ENCODE data around the gene RELT. TPM values are rescaled to one million over a fixed set of nuclear protein-coding genes. Genes with fewer than 3 reads are reported as not detected.

RELT gene
- total RNA-seq, 1 donor from 2014 or later = 5.2 TPM

GRCh38 chr11:73387594-73388264 lies 11.5 kb downstream of the RELT start:
- Mint-ChIP-seq H3K27me3 (ENCODE audit: low read depth, unreplicated experiment) (no peaks in the 10 kb centered on the region), H3K4me3 (ENCODE audit: unreplicated experiment) (no peak overlapping the region), H3K9me3 (ENCODE audit: unreplicated experiment) (peaks cover 5% of the 10 kb centered on the region), H3K4me1 (ENCODE audit: low read depth, unreplicated experiment) (peaks cover 10% of the 10 kb centered on the region), H3K36me3 (ENCODE audit: low read depth, unreplicated experiment) (peaks cover 7% of the 10 kb centered on the region), H3K27ac (ENCODE audit: unreplicated experiment) (no peak overlapping the region)
- Histone ChIP-seq H3K36me3 (ENCODE audit: insufficient read depth, low read length) (no peaks in the 10 kb centered on the region), H4K20me1 (ENCODE audit: insufficient read depth, low read length) (peaks cover 74% of the 10 kb centered on the region), H3K9ac (ENCODE audit: low read length) (no peak overlapping the region), H3K79me2 (ENCODE audit: insufficient read depth, low read length) (peaks cover 73% of the 10 kb centered on the region), H3K9me3 (ENCODE audit: insufficient read depth, low read depth, low read length) (no peaks in the 10 kb centered on the region), H3K27me3 (ENCODE audit: insufficient read depth, low read length) (no peaks in the 10 kb centered on the region), H3K4me2 (ENCODE audit: low read length) (no peak overlapping the region), H3K4me3 (ENCODE audit: insufficient read depth, low read depth, low read length) (no peak overlapping the region), H2AFZ (ENCODE audit: low read depth, low read length) (no peak overlapping the region), H3K27ac (ENCODE audit: low read depth, low read length) (no peak overlapping the region), H3K4me1 (ENCODE audit: insufficient read depth, low read length) (peaks cover 14% of the 10 kb centered on the region)
- DNase-seq (ENCODE audit: low read depth) (no peak), FAIRE-seq (no peak)
- TF ChIP-seq EZH2 (IDR thresholded peaks at IDR 0.05; ENCODE audit: insufficient read depth, low read length) (no peak), CTCF (IDR thresholded peaks at IDR 0.05; ENCODE audit: insufficient read depth, low read depth, low read length) (no peak)

- H3K4me3 Mint-ChIP-seq (ENCODE audit: unreplicated experiment) = no peak overlapping the region
- FAIRE-seq (no peak), DNase-seq (ENCODE audit: low read depth) (no peak)
- H3K9me3 Mint-ChIP-seq (ENCODE audit: unreplicated experiment) = peaks cover 5% of the 10 kb centered on the region
- H3K27me3 Mint-ChIP-seq (ENCODE audit: low read depth, unreplicated experiment) = no peaks in the 10 kb centered on the region
- H3K4me1 ChIP-seq (ENCODE audit: insufficient read depth, low read length) = peaks cover 22% of the 10 kb centered on the region
- no peak overlapping the region for H2AFZ ChIP-seq (ENCODE audit: low read depth, low read length)
- H3K27ac ChIP-seq (ENCODE audit: low read depth, low read length) = no peak overlapping the region
- H3K4me1 Mint-ChIP-seq (ENCODE audit: low read depth, unreplicated experiment) = peaks cover 13% of the 10 kb centered on the region
- H3K9ac ChIP-seq (ENCODE audit: low read length) = no peak overlapping the region
- H3K36me3 Mint-ChIP-seq (ENCODE audit: low read depth, unreplicated experiment) = peaks cover 7% of the 10 kb centered on the region
- TF ChIP-seq CTCF (IDR thresholded peaks at IDR 0.05; ENCODE audit: insufficient read depth, low read depth, low read length) (no peak), EZH2 (IDR thresholded peaks at IDR 0.05; ENCODE audit: insufficient read depth, low read length) (no peak)
- no peak overlapping the region for H3K4me2 ChIP-seq (ENCODE audit: low read length)
- H3K79me2 ChIP-seq (ENCODE audit: insufficient read depth, low read length) = peaks cover 65% of the 10 kb centered on the region
- no peak overlapping the region for H3K27ac Mint-ChIP-seq (ENCODE audit: unreplicated experiment)
- H4K20me1 ChIP-seq (ENCODE audit: insufficient read depth, low read length) = peaks cover 73% of the 10 kb centered on the region
- no peak overlapping the region for H3K4me3 ChIP-seq (ENCODE audit: insufficient read depth, low read depth, low read length)
- no peaks in the 10 kb centered on the region for H3K36me3 ChIP-seq (ENCODE audit: insufficient read depth, low read length)
- no peaks in the 10 kb centered on the region for H3K27me3 ChIP-seq (ENCODE audit: insufficient read depth, low read length)
- no peaks in the 10 kb centered on the region for H3K9me3 ChIP-seq (ENCODE audit: insufficient read depth, low read depth, low read length)
Measured at GRCh38 chr11:73388265-73389133, 12.3 kb downstream of the RELT start.

Data from astrocyte (in vitro differentiated cells and primary cell).